T-cell (primary cell): ENCODE results near the gene RSPH1. TPM values are rescaled to one million over a fixed set of nuclear protein-coding genes. Genes with fewer than 3 reads are reported as not detected.

Experiments
- ATAC-seq, 4 experiments: fragments of 200-7000 bp in 3 of 4; fragments of 150-1000 bp in 1 of 4; cut with Tn5 transposase; replicated peaks in 1 of 4; 1 replicate in 3 of 4; 2 replicates in 1 of 4; pipeline ENCODE4 v1.10.0; 2021; ENCODE audit warnings: moderate library complexity in 3 of 4, mild to moderate bottlenecking in 2 of 4, moderate number of reproducible peaks in 1 of 4
- CTCF ChIA-PET, 2 donors: fragments of 300-600 bp; sonication (Branson Sonifier 250); formaldehyde crosslinking; loops; one replicate each; lab custom pipeline; 2022; ENCODE audit warnings: antibody characterized with exemption in 2 of 2; lab: Charles Lee
- POLR2A ChIA-PET, 2 donors: fragments of 300-600 bp; sonication (Branson Sonifier 250); formaldehyde crosslinking; loops; one replicate each; lab custom pipeline; 2022; ENCODE audit warnings: antibody characterized with exemption in 2 of 2; lab: Charles Lee
- DNase-seq, 35 experiments: peaks; one replicate each; pipeline versions ENCODE4 v3.0.0 to v3.0.0-alpha.2; 2013 to 2023
- H3K27ac ChIP-seq: one replicate; pipeline ENCODE4 v1.5.1; 2013; ENCODE audit warnings: low read length
- H3K27me3 ChIP-seq, 2 experiments: replicated peaks in 1 of 2; 1 replicate in 1 of 2; 2 replicates in 1 of 2; pipeline versions ENCODE4 v1.6.1 to v1.7.0; 2013; ENCODE audit warnings: low read length in 1 of 2, mixed read lengths in 1 of 2; ENCODE audit not compliant: control insufficient read depth in 2 of 2, insufficient read depth in 2 of 2; ENCODE audit errors: extremely low read depth in 1 of 2
- H3K36me3 ChIP-seq, 2 donors: 1 replicate in 1 of 2; 2 replicates in 1 of 2; pipeline versions ENCODE4 v1.6.1 to v1.7.0; 2013; ENCODE audit warnings: low read length in 1 of 2; ENCODE audit not compliant: control insufficient read depth in 2 of 2, insufficient read depth in 1 of 2; ENCODE audit errors: extremely low read depth in 1 of 2
- H3K4me1 ChIP-seq, 2 experiments: 1 replicate in 1 of 2; 2 replicates in 1 of 2; pipeline versions ENCODE4 v1.6.1 to v1.7.0; 2013; ENCODE audit warnings: low read length in 2 of 2, mixed read lengths in 1 of 2; ENCODE audit not compliant: insufficient read depth in 2 of 2, control insufficient read depth in 1 of 2; ENCODE audit errors: extremely low read depth in 1 of 2
- H3K4me3 ChIP-seq, 2 donors: 1 replicate in 1 of 2; 2 replicates in 1 of 2; pipeline versions ENCODE4 v1.5.1 to v1.7.0; 2013; ENCODE audit warnings: mild to moderate bottlenecking in 2 of 2, low read length in 1 of 2, moderate library complexity in 1 of 2; ENCODE audit not compliant: control insufficient read depth in 1 of 2; ENCODE audit errors: extremely low read depth in 1 of 2
- H3K9me3 ChIP-seq: 2 replicates; pipeline ENCODE4 v1.7.0; 2013
- H3K27ac Mint-ChIP-seq, 2 donors: one replicate each; pipeline ENCODE4 v1.8.0; 2020 to 2021; ENCODE audit warnings: mild to moderate bottlenecking in 2 of 2, mixed read lengths in 2 of 2
- H3K27me3 Mint-ChIP-seq, 2 donors: one replicate each; pipeline ENCODE4 v1.8.0; 2021 to 2022; ENCODE audit warnings: mixed read lengths in 2 of 2
- H3K36me3 Mint-ChIP-seq: one replicate; pipeline ENCODE4 v1.8.0; 2021; ENCODE audit warnings: mixed read lengths
- H3K4me1 Mint-ChIP-seq, 3 donors: one replicate each; pipeline ENCODE4 v1.8.0; 2020 to 2022; ENCODE audit warnings: mixed read lengths in 3 of 3, mild to moderate bottlenecking in 1 of 3
- H3K4me3 Mint-ChIP-seq, 3 donors: one replicate each; pipeline ENCODE4 v1.8.0; 2020 to 2022; ENCODE audit warnings: mild to moderate bottlenecking in 3 of 3, mixed read lengths in 3 of 3, moderate library complexity in 3 of 3
- H3K9me3 Mint-ChIP-seq, 3 donors: one replicate each; pipeline ENCODE4 v1.8.0; 2020 to 2022; ENCODE audit warnings: mixed read lengths in 3 of 3
- WGBS: methylation state at CpG from one replicate; pipeline ENCODE4 v1.1.5; 2013; ENCODE audit warnings: missing lambda C conversion rate; ENCODE audit not compliant: insufficient coverage; 5-methylcytosine and 5-hydroxymethylcytosine counted together
- total RNA-seq, 35 experiments: library from RNA in 6 of 35; stranded (reverse) in 6 of 35; fragments of 120-200 nt in 1 of 35; gene quantifications; one replicate each; pipeline versions ENCODE4 v1.2.1 to v1.2.4 and lab custom pipeline; 2013 to 2026

RSPH1 gene
- total RNA-seq, 5 donors from 2014 or later (not counting 1 experiment from before 2014, with no cell fraction given) = 0.12 to 0.20 TPM; not detected in 3

GRCh38 chr21:42505090-42505726 is 9.2 kb upstream of the RSPH1 start:
- WGBS = 81% methylated on average over 3 of the region's 3 CpGs
- no peaks in the 10 kb centered on the region for H3K36me3 ChIP-seq
- no peak overlapping the region for H3K27ac ChIP-seq
- no peaks in the 10 kb centered on the region for H3K36me3 Mint-ChIP-seq
- H3K4me1 ChIP-seq = peaks cover 5 to 6% of the 10 kb centered on the region in 2 experiments
- ATAC-seq (no peak), DNase-seq (no peak)
- no peak overlapping the region for H3K4me3 Mint-ChIP-seq
- no peaks in the 10 kb centered on the region for H3K9me3 Mint-ChIP-seq
- H3K27ac Mint-ChIP-seq = no peak overlapping the region
- no peaks in the 10 kb centered on the region for H3K27me3 ChIP-seq
- ChIA-PET POLR2A (interaction anchor here in 1 of 2 donors (0.6 kb wide), 1 partner anchor 49 kb away, joined by 3 read pairs; no protein-coding TSS in a partner anchor), CTCF (no interaction called here)
- no peak overlapping the region for H3K4me3 ChIP-seq
- H3K27me3 Mint-ChIP-seq = peaks cover 0 to 4% of the 10 kb centered on the region in 2 donors
- H3K9me3 ChIP-seq = no peaks in the 10 kb centered on the region
- H3K4me1 Mint-ChIP-seq = peaks cover 4 to 15% (median 8%) of the 10 kb centered on the region in 3 donors

GRCh38 chr21:42503711-42504110 is 7.7 kb upstream of the RSPH1 start:
- CTCF ChIA-PET = no interaction called here
- POLR2A ChIA-PET = no interaction called here
- DNase-seq (no peak), ATAC-seq (no peak)
- peaks cover 5 to 6% of the 10 kb centered on the region in 2 experiments for H3K4me1 ChIP-seq
- Mint-ChIP-seq H3K27me3 (peaks cover 0 to 4% of the 10 kb centered on the region in 2 donors), H3K4me3 (no peak overlapping the region), H3K27ac (no peak overlapping the region), H3K4me1 (peaks cover 4 to 15% (median 8%) of the 10 kb centered on the region in 3 donors), H3K36me3 (no peaks in the 10 kb centered on the region), H3K9me3 (no peaks in the 10 kb centered on the region)
- 37% methylated on average over 3 of the region's 4 CpGs for WGBS
- H3K9me3 ChIP-seq = no peaks in the 10 kb centered on the region
- peaks cover 0 to 10% of the 10 kb centered on the region in 2 experiments for H3K27me3 ChIP-seq
- H3K4me3 ChIP-seq = no peak overlapping the region
- no peaks in the 10 kb centered on the region for H3K36me3 ChIP-seq
- H3K27ac ChIP-seq = no peak overlapping the region

GRCh38 chr21:42500736-42501135 is 4.7 kb upstream of the RSPH1 start:
- Mint-ChIP-seq H3K9me3 (no peaks in the 10 kb centered on the region), H3K36me3 (no peaks in the 10 kb centered on the region), H3K27ac (no peak overlapping the region), H3K27me3 (peaks cover 0 to 4% of the 10 kb centered on the region in 2 donors), H3K4me1 (peaks cover 16 to 25% (median 24%) of the 10 kb centered on the region in 3 donors), H3K4me3 (no peak overlapping the region)
- H3K27ac ChIP-seq = no peak overlapping the region
- CTCF ChIA-PET = no interaction called here
- ATAC-seq (no peak), DNase-seq (no peak)
- 100% methylated on average over 3 of the region's 5 CpGs for WGBS
- no peaks in the 10 kb centered on the region for H3K9me3 ChIP-seq
- POLR2A ChIA-PET = no interaction called here
- H3K36me3 ChIP-seq = no peaks in the 10 kb centered on the region
- peaks cover 7 to 15% of the 10 kb centered on the region in 2 experiments for H3K4me1 ChIP-seq
- H3K27me3 ChIP-seq = peaks cover 0 to 12% of the 10 kb centered on the region in 2 experiments
- H3K4me3 ChIP-seq = no peak overlapping the region

GRCh38 chr21:42500225-42500624 is 4.2 kb upstream of the RSPH1 start:
- WGBS = 100% methylated on average over 1 of the region's 4 CpGs
- CTCF ChIA-PET = interaction anchor here in 1 of 2 donors (0.5 kb wide), 1 partner anchor 20 kb away, joined by 4 read pairs; no protein-coding TSS in a partner anchor
- H3K4me1 Mint-ChIP-seq = peaks cover 20 to 29% (median 26%) of the 10 kb centered on the region in 3 donors

GRCh38 chr21:42499444-42500112 is 3.6 kb upstream of the RSPH1 start:
- Mint-ChIP-seq H3K36me3 (no peaks in the 10 kb centered on the region), H3K9me3 (no peaks in the 10 kb centered on the region), H3K4me3 (no peak overlapping the region), H3K27ac (no peak overlapping the region), H3K4me1 (peaks cover 20 to 26% (median 23%) of the 10 kb centered on the region in 3 donors), H3K27me3 (peaks cover 0 to 4% of the 10 kb centered on the region in 2 donors)
- Histone ChIP-seq H3K27ac (no peak overlapping the region), H3K27me3 (peaks cover 0 to 21% of the 10 kb centered on the region in 2 experiments), H3K36me3 (no peaks in the 10 kb centered on the region), H3K9me3 (no peaks in the 10 kb centered on the region), H3K4me1 (peaks cover 11 to 22% of the 10 kb centered on the region in 2 experiments), H3K4me3 (no peak overlapping the region)
- DNase-seq (no peak), ATAC-seq (no peak)
- POLR2A ChIA-PET = interaction anchor here in 1 of 2 donors (0.7 kb wide), 1 partner anchor 812 kb away, joined by 3 read pairs; no protein-coding TSS in a partner anchor
- 95% methylated on average over 9 of the region's 15 CpGs for WGBS
- CTCF ChIA-PET = interaction anchor here in 1 of 2 donors (0.5 kb wide), 1 partner anchor 20 kb away, joined by 4 read pairs; no protein-coding TSS in a partner anchor

More at GRCh38 chr21:42500225-42500624, 4.2 kb upstream of the RSPH1 start:
- Histone ChIP-seq H3K36me3 (no peaks in the 10 kb centered on the region), H3K4me1 (peaks cover 11 to 21% of the 10 kb centered on the region in 2 experiments), H3K27me3 (peaks cover 0 to 17% of the 10 kb centered on the region in 2 experiments), H3K27ac (no peak overlapping the region), H3K9me3 (no peaks in the 10 kb centered on the region), H3K4me3 (no peak overlapping the region)
- ATAC-seq (no peak), DNase-seq (no peak)
- no peak overlapping the region for H3K27ac Mint-ChIP-seq
- no peaks in the 10 kb centered on the region for H3K9me3 Mint-ChIP-seq
- POLR2A ChIA-PET = no interaction called here
- H3K36me3 Mint-ChIP-seq = no peaks in the 10 kb centered on the region
- H3K4me3 Mint-ChIP-seq = no peak overlapping the region
- H3K27me3 Mint-ChIP-seq = peaks cover 0 to 4% of the 10 kb centered on the region in 2 donors

- H3K27ac ChIP-seq = no peak overlapping the region
- Mint-ChIP-seq H3K9me3 (no peaks in the 10 kb centered on the region), H3K4me3 (no peak overlapping the region), H3K27ac (no peak overlapping the region), H3K27me3 (peaks cover 1 to 4% of the 10 kb centered on the region in 2 donors), H3K4me1 (peaks cover 14 to 19% (median 15%) of the 10 kb centered on the region in 3 donors), H3K36me3 (no peaks in the 10 kb centered on the region)
- no peak overlapping the region for H3K4me3 ChIP-seq
- no peak for ATAC-seq
- peaks cover 5 to 17% of the 10 kb centered on the region in 2 experiments for H3K4me1 ChIP-seq
- H3K9me3 ChIP-seq = no peaks in the 10 kb centered on the region
- peaks cover 0 to 21% of the 10 kb centered on the region in 2 experiments for H3K27me3 ChIP-seq
- ChIA-PET CTCF (interaction anchor here in 1 of 2 donors (0.6 kb wide), 1 partner anchor 99 kb away, joined by 3 read pairs; no protein-coding TSS in a partner anchor), POLR2A (interaction anchor here in 1 of 2 donors (0.9 kb wide), 1 partner anchor 16 kb away, joined by 3 read pairs; no protein-coding TSS in a partner anchor)
- no peak for DNase-seq
- H3K36me3 ChIP-seq = no peaks in the 10 kb centered on the region
- 40% methylated on average over 2 of the region's 5 CpGs for WGBS
Measured at GRCh38 chr21:42498012-42498411, 2.0 kb upstream of the RSPH1 start.
